GM12875 (cell line): ENCODE measurements around the gene SUGCT.
A peak's percentile ranks its signal among the peaks of the same experiment; 100 is the strongest.

Experiments used
- H3K4me3 ChIP-seq: one replicate; pipeline ENCODE4 v1.5.1; 2011; ENCODE audit warnings: low read depth, low read length, control low read depth
- TF ChIP-seq, protein P1 (sequence below): IDR thresholded peaks from 2 replicates; pipeline ENCODE4 v1.5.1; 2011; ENCODE audit warnings: low read depth, mild to moderate bottlenecking, control low read depth, inconsistent platforms, low read length, moderate library complexity, borderline replicate concordance; ENCODE audit not compliant: insufficient read depth

Gene SUGCT

GRCh38 chr7:40223451-40224127 lies 88.8 kb downstream of the SUGCT start:
- H3K4me3 ChIP-seq: no peak overlapping the region
- TF ChIP-seq, protein P1, sequence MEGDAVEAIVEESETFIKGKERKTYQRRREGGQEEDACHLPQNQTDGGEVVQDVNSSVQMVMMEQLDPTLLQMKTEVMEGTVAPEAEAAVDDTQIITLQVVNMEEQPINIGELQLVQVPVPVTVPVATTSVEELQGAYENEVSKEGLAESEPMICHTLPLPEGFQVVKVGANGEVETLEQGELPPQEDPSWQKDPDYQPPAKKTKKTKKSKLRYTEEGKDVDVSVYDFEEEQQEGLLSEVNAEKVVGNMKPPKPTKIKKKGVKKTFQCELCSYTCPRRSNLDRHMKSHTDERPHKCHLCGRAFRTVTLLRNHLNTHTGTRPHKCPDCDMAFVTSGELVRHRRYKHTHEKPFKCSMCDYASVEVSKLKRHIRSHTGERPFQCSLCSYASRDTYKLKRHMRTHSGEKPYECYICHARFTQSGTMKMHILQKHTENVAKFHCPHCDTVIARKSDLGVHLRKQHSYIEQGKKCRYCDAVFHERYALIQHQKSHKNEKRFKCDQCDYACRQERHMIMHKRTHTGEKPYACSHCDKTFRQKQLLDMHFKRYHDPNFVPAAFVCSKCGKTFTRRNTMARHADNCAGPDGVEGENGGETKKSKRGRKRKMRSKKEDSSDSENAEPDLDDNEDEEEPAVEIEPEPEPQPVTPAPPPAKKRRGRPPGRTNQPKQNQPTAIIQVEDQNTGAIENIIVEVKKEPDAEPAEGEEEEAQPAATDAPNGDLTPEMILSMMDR: no peak

DNA sequence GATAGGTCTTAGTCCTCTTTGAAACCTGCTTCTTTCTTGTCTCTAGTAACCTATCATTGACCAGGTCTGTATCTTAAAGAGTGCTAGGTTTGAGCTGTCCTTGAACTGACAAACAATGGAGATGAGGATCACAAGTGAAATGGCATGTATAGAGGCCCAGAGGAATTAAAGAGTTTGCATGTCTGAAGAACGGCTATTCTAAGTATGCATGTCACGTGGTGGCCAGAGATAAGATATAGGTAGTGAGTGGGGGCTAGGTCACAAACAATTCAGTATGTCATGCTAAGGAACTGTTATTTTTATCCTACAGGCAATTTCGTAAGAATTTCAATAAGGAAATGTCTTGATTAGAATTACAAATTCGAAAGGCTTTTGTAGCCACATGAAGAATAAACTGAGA lies 95.3 kb downstream of the SUGCT start:
- TF ChIP-seq, protein P1: no peak
- H3K4me3 ChIP-seq: no peak overlapping the region

- TF ChIP-seq, protein P1: no peak
- no peak overlapping the region for H3K4me3 ChIP-seq
These were observed 97.0 kb downstream of the SUGCT start for GRCh38 chr7:40231796-40232195.

DNA sequence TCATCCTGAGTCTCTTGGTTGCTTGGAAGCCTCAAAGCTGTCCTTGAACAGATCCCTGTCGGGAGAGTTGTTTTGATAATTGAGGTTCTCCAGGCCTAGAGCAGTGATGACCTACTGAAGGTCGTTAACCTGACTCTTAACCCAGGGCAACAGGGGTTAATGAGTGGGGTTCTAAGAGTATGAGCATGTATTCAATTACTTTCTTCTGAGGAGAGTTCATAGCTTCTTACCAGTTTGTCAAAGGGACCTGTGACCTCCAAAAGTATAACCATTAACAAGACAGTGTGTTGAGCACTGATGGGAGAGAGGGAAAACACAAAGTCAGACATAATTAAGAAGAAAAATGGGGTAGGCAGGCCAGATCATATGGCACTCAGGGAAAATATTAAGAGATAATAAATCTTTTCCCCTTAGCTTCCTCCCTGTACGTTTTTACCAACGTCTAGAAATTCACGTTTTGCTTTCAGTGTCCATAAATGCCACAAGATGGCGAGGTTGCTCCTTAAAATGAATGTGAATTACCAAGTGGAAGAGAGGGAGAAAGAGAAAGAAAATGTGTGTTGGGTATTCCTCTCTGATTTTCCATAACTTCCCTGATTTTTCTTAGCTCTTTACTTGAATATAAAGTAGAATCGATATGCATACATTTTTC lies 97.6 kb downstream of the SUGCT start:
- H3K4me3 ChIP-seq: no peak overlapping the region
- TF ChIP-seq, protein P1: peak; percentile 43; the same call in 1 of the 2 replicates

DNA sequence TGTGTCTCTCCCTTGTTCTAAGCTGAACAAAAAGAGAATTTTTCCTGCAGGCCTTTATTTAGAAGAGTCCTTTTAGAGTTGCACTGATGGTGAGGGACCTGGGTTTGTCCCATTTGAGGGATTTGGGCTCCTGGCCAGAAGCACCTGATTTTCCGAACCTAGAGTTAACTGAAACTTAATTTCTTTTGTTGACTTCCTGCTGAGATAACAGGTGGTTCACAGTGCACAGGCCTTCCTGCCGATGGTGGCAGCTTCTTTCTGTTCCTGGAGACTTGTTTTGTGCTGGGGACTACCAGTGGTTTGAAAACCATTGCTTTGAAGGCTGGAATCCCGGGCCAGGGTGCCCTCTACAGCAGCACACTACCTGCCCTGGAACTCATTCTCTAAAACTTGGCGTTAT lies 99.2 kb downstream of the SUGCT start:
- TF ChIP-seq, protein P1: no peak
- no peak overlapping the region for H3K4me3 ChIP-seq

DNA sequence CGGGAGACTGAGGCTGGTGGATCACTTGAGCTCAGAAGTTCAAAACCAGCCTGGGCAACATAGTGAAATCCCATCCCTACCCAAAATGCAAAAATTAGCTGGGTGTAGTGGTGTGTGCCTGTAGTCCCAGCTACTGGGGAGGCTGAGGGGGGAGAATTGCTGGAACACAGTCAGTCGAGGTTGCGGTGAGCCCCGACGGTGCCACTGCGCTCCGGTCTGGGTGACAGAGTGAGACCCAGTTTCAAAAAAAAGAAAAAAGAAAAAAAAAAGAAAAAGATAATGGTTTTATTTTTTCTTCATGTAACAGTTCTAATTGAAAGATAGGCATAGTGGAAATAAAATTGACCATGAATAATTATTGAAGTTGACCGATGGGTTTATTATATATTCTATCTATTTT lies 99.9 kb downstream of the SUGCT start:
- TF ChIP-seq, protein P1: no peak
- H3K4me3 ChIP-seq: no peak overlapping the region

DNA sequence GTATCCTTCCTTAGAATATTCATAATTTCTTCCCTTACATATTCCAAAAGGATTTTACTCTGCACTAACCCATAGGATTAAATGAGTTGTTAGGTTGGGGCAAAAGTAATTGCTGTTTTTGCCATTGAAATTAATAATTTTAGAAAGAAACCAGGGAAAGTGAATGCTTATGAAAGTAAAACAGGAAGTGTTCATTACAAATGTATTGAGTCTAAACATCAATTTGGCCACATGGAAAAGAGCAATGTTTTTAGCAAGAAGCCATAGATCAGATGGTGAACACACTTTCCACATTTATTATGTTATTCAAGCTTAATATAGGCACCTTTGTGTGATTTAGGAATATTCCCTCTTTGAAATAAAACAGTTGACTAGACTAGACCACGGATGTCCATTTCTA lies 102.9 kb downstream of the SUGCT start:
- H3K4me3 ChIP-seq: no peak overlapping the region
- TF ChIP-seq, protein P1: no peak
